Uterus (tissue), 4 donors: ENCODE measurements around the gene TJP3. TPM values are rescaled to one million over a fixed set of nuclear protein-coding genes. Genes with fewer than 3 reads are reported as not detected.

Experiments
- DNase-seq, 2 donors: peaks; one replicate each; pipeline ENCODE4 v3.0.0-alpha.2; 2019 to 2020
- H3K27ac ChIP-seq, 2 donors: fragments of 200-600 bp; sonication (generic); 1 replicate in 1 of 2; 2 replicates in 1 of 2; pipeline ENCODE4 v1.5.1; 2016 to 2018
- H3K27me3 ChIP-seq, 2 donors: fragments of 200-600 bp; sonication (generic); one replicate each; pipeline ENCODE4 v1.5.1; 2018 to 2019; ENCODE audit warnings: control low read depth in 1 of 2
- H3K36me3 ChIP-seq, 2 donors: fragments of 200-600 bp; sonication (generic); one replicate each; pipeline ENCODE4 v1.5.1; 2019; ENCODE audit warnings: control low read depth in 1 of 2
- H3K4me1 ChIP-seq, 2 donors: fragments of 200-600 bp; sonication (generic); one replicate each; pipeline ENCODE4 v1.5.1; 2018 to 2019; ENCODE audit warnings: control low read depth in 1 of 2
- H3K4me3 ChIP-seq, 2 donors: fragments of 200-600 bp; sonication (generic); 1 replicate in 1 of 2; 2 replicates in 1 of 2; pipeline ENCODE4 v1.5.1; 2018 to 2019; ENCODE audit warnings: mild to moderate bottlenecking in 1 of 2
- H3K9me3 ChIP-seq, 2 donors: fragments of 200-600 bp; sonication (generic); one replicate each; pipeline ENCODE4 v1.5.1; 2019; ENCODE audit warnings: control low read depth in 1 of 2
- CTCF ChIP-seq, 4 experiments: fragments of 200-600 bp in 2 of 4; fragments of 450-650 bp in 2 of 4; sonication (generic) in 2 of 4; IDR thresholded peaks; one replicate each; pipeline ENCODE4 v1.5.1; 2016 to 2019; ENCODE audit warnings: antibody characterized with exemption in 4 of 4, mild to moderate bottlenecking in 2 of 4, moderate library complexity in 1 of 4
- POLR2A ChIP-seq, 2 donors: fragments of 450-650 bp; IDR thresholded peaks; one replicate each; pipeline ENCODE4 v1.6.1; 2016; ENCODE audit warnings: antibody characterized with exemption in 2 of 2, mild to moderate bottlenecking in 1 of 2, moderate library complexity in 1 of 2
- intact Hi-C: fragments of 100-400 bp; cut with DNase I; formaldehyde crosslinking; loops from one replicate; pipeline ENCODE4 v1.15.1; 2023; ENCODE audit warnings: low total_unique reads
- total RNA-seq, 4 donors: library from RNA; depleted of rRNA in 3 of 4; stranded (reverse); fragments of >200 nt in 3 of 4; gene quantifications; one replicate each; pipeline versions ENCODE4 v1.1.0 to v1.2.4, GENCODE V29; 2014 to 2023
- donor health status: DM: yes; HTN: yes; CAD: no.

The TJP3 gene
- total RNA-seq, 4 donors from 2014 or later: 0.37 to 7.4 (median 3.9) TPM

GRCh38 chr19:3669947-3670795 is 38.0 kb upstream of the TJP3 start:
- peak overlapping the region; percentile 95 to 98 for H3K27ac ChIP-seq
- H3K9me3 ChIP-seq: no peaks in the 10 kb centered on the region
- peaks cover 13 to 38% of the 10 kb centered on the region in 2 donors for H3K4me1 ChIP-seq
- no peaks in the 10 kb centered on the region for H3K27me3 ChIP-seq
- H3K4me3 ChIP-seq: peak overlapping the region; percentile 29 to 35
- no peaks in the 10 kb centered on the region for H3K36me3 ChIP-seq
- intact Hi-C loops: no loop called here
- TF ChIP-seq CTCF (IDR thresholded peaks at IDR 0.05) (no peak), POLR2A (IDR thresholded peaks at IDR 0.05) (peak; percentile 93 to 98)
- peak; percentile 91 to 96 for DNase-seq

- H3K27me3 ChIP-seq: no peaks in the 10 kb centered on the region
- H3K4me1 ChIP-seq: peaks cover 13 to 38% of the 10 kb centered on the region in 2 donors
- intact Hi-C loops: no loop called here
- peak; percentile 91 to 92 for DNase-seq
- peak overlapping the region; percentile 29 to 35 for H3K4me3 ChIP-seq
- peak overlapping the region; percentile 95 to 98 for H3K27ac ChIP-seq
- peak in 1 of 4 experiments; percentile 16 for TF ChIP-seq CTCF (IDR thresholded peaks at IDR 0.05)
- TF ChIP-seq POLR2A (IDR thresholded peaks at IDR 0.05): peak; percentile 64 to 78
- H3K36me3 ChIP-seq: no peaks in the 10 kb centered on the region
- H3K9me3 ChIP-seq: no peaks in the 10 kb centered on the region
Observed at GRCh38 chr19:3670796-3671679, 37.1 kb upstream of the TJP3 start.

- peak overlapping the region; percentile 29 to 35 for H3K4me3 ChIP-seq
- peak; percentile 49 to 55 for DNase-seq
- H3K9me3 ChIP-seq: no peaks in the 10 kb centered on the region
- no peaks in the 10 kb centered on the region for H3K27me3 ChIP-seq
- H3K27ac ChIP-seq: peak overlapping the region; percentile 95 to 98
- H3K4me1 ChIP-seq: peaks cover 13 to 38% of the 10 kb centered on the region in 2 donors
- no peaks in the 10 kb centered on the region for H3K36me3 ChIP-seq
- TF ChIP-seq POLR2A (IDR thresholded peaks at IDR 0.05) (no peak), CTCF (IDR thresholded peaks at IDR 0.05) (peak in 2 of 4 experiments; percentile 12 to 32)
- intact Hi-C loops: no loop called here
Observed at GRCh38 chr19:3671680-3672574, 36.3 kb upstream of the TJP3 start.

- Histone ChIP-seq H3K9me3 (no peaks in the 10 kb centered on the region), H3K36me3 (no peaks in the 10 kb centered on the region), H3K4me3 (no peak overlapping the region), H3K27ac (peak overlapping the region; percentile 95 to 98), H3K4me1 (peaks cover 13 to 38% of the 10 kb centered on the region in 2 donors), H3K27me3 (no peaks in the 10 kb centered on the region)
- DNase-seq: no peak
- TF ChIP-seq CTCF (IDR thresholded peaks at IDR 0.05) (no peak), POLR2A (IDR thresholded peaks at IDR 0.05) (no peak)
- intact Hi-C loops: no loop called here
Observed at GRCh38 chr19:3672575-3672948, 35.6 kb upstream of the TJP3 start.
